HG02798 (cell line): ENCODE measurements around the gene NOXO1.

Experiments used
- ATAC-seq: cut with Tn5 transposase; IDR thresholded peaks from one replicate; pipeline ENCODE4 v1.9.1; 2021; ENCODE audit warnings: mild to moderate bottlenecking; ENCODE audit not compliant: unreplicated experiment, poor library complexity

NOXO1 gene

GRCh38 chr16:1998852-1999801 lies 17.9 kb upstream of the NOXO1 start:
- no peak for ATAC-seq

GRCh38 chr16:1998360-1998835 lies 17.1 kb upstream of the NOXO1 start:
- ATAC-seq: no peak

- ATAC-seq: no peak
Observed at GRCh38 chr16:1997494-1998359, 16.5 kb upstream of the NOXO1 start.

GRCh38 chr16:1993731-1994131 lies 12.5 kb upstream of the NOXO1 start:
- no peak for ATAC-seq

- ATAC-seq: no peak
Observed at GRCh38 chr16:1992704-1993317, 11.5 kb upstream of the NOXO1 start.

- ATAC-seq: peak; percentile 68
Observed at GRCh38 chr16:1991948-1992703, 10.9 kb upstream of the NOXO1 start.

- ATAC-seq: no peak
Observed at GRCh38 chr16:1991588-1991947, 10.3 kb upstream of the NOXO1 start.

GRCh38 chr16:1991135-1991551 lies 9.9 kb upstream of the NOXO1 start:
- no peak for ATAC-seq

- ATAC-seq: no peak
Observed at GRCh38 chr16:1990351-1991134, 9.3 kb upstream of the NOXO1 start.

GRCh38 chr16:1990101-1990350 lies 8.8 kb upstream of the NOXO1 start:
- no peak for ATAC-seq

GRCh38 chr16:1989209-1990100 lies 8.2 kb upstream of the NOXO1 start, which contains the start of gene SYNGR3:
Gene SYNGR3 (plus strand): TSS chr16:1989970. CDS start chr16:1990103, 133 bp downstream.
- ATAC-seq: no peak

- ATAC-seq: no peak
Observed at GRCh38 chr16:1987198-1987597, 5.9 kb upstream of the NOXO1 start.

GRCh38 chr16:1985466-1986150 lies 4.3 kb upstream of the NOXO1 start:
- no peak for ATAC-seq

- peak; percentile 5 for ATAC-seq
Observed at GRCh38 chr16:1984347-1985225, 3.3 kb upstream of the NOXO1 start.

GRCh38 chr16:1983544-1984346 lies 2.5 kb upstream of the NOXO1 start, which contains the start of gene GFER:
Gene GFER (plus strand): TSS chr16:1984193. CDS start chr16:1984219, 26 bp downstream.
- ATAC-seq: peak; percentile 91

- no peak for ATAC-seq
Observed at GRCh38 chr16:1982991-1983543, 1.8 kb upstream of the NOXO1 start.
